NCI-H510A treated with DMSO at 0.1 percent for 48 hours (cell line): ENCODE data around the gene DMD.
"Not testable (repeated sequence)": the region's sequence is repeated elsewhere in the genome, so short reads cannot be mapped to it uniquely, and the experiment has no call there.

ENCODE experiments used
- DNase-seq: peaks from one replicate; lab custom pipeline; 2025; lab: John Stamatoyannopoulos, UW

DMD gene

GRCh38 chrX:32851556-32851955 lies 359.8 kb downstream of the DMD start:
- DNase-seq = no peak

GRCh38 chrX:32847921-32848320 lies 363.4 kb downstream of the DMD start:
- DNase-seq = no peak

GRCh38 chrX:32842053-32842452 lies 369.3 kb downstream of the DMD start:
- no peak for DNase-seq

- DNase-seq = no peak
Measured at GRCh38 chrX:32839781-32840180, 371.6 kb downstream of the DMD start.

GRCh38 chrX:32825009-32825408 lies 386.3 kb downstream of the DMD start:
- no peak for DNase-seq

- DNase-seq = no peak
Measured at GRCh38 chrX:32804034-32804433, 407.3 kb downstream of the DMD start.

- no peak for DNase-seq
Measured at GRCh38 chrX:32798990-32799389, 412.4 kb downstream of the DMD start.

- DNase-seq = no peak
Measured at GRCh38 chrX:32788936-32789335, 422.4 kb downstream of the DMD start.

GRCh38 chrX:32780109-32780508 lies 431.2 kb downstream of the DMD start:
- no peak for DNase-seq

GRCh38 chrX:32778965-32779364 lies 432.4 kb downstream of the DMD start:
- no peak for DNase-seq

GRCh38 chrX:32774966-32775365 lies 436.4 kb downstream of the DMD start:
- DNase-seq = no peak

GRCh38 chrX:32749070-32749469 lies 462.3 kb downstream of the DMD start:
- DNase-seq = no peak

- DNase-seq = no peak
Measured at GRCh38 chrX:32745323-32745722, 466.0 kb downstream of the DMD start.

- DNase-seq = no peak
Measured at GRCh38 chrX:32744921-32745320, 466.4 kb downstream of the DMD start.

GRCh38 chrX:32741910-32742309 lies 469.4 kb downstream of the DMD start:
- no peak for DNase-seq

GRCh38 chrX:32708542-32708941 lies 502.8 kb downstream of the DMD start:
- no peak for DNase-seq

- DNase-seq = not testable (repeated sequence)
Measured at GRCh38 chrX:32705385-32705784, 506.0 kb downstream of the DMD start.

- no peak for DNase-seq
Measured at GRCh38 chrX:32687379-32687778, 524.0 kb downstream of the DMD start.

GRCh38 chrX:32678487-32678886 lies 532.9 kb downstream of the DMD start:
- no peak for DNase-seq

GRCh38 chrX:32673193-32673592 lies 538.2 kb downstream of the DMD start:
- DNase-seq = peak; percentile 6

GRCh38 chrX:32662516-32662915 lies 548.8 kb downstream of the DMD start:
- no peak for DNase-seq

- no peak for DNase-seq
Measured at GRCh38 chrX:32644476-32645245, 566.7 kb downstream of the DMD start.

GRCh38 chrX:32642283-32642682 lies 569.1 kb downstream of the DMD start:
- DNase-seq = no peak

- DNase-seq = no peak
Measured at GRCh38 chrX:32618154-32618553, 593.2 kb downstream of the DMD start.
